ENCODE results near the gene FAM53C.

FAM53C gene

DNA sequence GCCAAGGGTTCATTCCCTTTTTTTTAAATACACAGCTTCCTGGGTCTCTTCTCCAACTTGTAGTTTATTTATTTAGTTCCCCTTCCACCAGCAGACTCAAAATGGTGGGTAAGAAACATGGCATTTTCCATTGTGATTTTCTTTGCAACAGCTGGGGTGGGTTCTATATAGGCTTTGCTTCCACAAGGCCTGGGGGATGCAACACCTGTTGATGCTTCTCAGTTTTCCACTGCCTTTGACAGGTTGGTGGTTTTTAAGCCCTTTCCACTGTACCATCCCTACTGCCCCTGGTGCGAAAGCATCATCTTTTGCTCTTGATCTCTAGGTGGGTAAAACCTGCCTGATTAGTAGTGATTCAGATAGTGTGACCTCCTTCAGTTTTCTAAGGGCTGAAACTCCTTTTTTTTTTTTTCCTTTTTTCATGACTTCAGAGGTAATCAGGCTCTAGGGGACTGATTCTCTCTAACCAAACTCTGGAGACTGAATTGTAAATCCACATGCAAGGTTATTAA is 22.9 kb downstream of the FAM53C start:
- TF ChIP-seq, protein P1, sequence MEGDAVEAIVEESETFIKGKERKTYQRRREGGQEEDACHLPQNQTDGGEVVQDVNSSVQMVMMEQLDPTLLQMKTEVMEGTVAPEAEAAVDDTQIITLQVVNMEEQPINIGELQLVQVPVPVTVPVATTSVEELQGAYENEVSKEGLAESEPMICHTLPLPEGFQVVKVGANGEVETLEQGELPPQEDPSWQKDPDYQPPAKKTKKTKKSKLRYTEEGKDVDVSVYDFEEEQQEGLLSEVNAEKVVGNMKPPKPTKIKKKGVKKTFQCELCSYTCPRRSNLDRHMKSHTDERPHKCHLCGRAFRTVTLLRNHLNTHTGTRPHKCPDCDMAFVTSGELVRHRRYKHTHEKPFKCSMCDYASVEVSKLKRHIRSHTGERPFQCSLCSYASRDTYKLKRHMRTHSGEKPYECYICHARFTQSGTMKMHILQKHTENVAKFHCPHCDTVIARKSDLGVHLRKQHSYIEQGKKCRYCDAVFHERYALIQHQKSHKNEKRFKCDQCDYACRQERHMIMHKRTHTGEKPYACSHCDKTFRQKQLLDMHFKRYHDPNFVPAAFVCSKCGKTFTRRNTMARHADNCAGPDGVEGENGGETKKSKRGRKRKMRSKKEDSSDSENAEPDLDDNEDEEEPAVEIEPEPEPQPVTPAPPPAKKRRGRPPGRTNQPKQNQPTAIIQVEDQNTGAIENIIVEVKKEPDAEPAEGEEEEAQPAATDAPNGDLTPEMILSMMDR (IDR thresholded peaks at IDR 0.05; ENCODE audit: extremely low read depth, missing control alignments), result no peak
- DNase-seq (ENCODE audit: low spot score), result no peak

DNA sequence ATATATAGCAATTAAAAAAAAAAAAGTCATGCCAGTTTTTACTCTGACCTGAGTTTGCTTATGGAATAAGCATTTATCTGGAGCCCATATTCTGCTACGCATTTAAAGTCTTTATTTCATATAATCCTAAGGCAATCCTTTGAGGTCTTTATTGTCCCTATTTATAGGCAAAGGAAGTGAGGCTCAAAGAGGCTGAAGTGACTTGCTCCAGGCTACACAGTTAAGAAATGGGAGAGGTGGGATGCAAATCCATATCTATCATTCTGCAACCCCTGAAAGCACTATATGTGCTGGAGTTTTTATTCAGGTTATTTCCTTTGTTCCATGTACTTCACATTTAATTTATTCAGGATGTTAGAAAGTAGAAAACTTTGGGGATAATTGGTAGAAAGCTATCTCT is 26.5 kb downstream of the FAM53C start:
- no peak for DNase-seq (ENCODE audit: low spot score)
- TF ChIP-seq, protein P1 (IDR thresholded peaks at IDR 0.05; ENCODE audit: extremely low read depth, missing control alignments), result no peak

- TF ChIP-seq, protein P1 (IDR thresholded peaks at IDR 0.05; ENCODE audit: extremely low read depth, missing control alignments), result no peak
- no peak for DNase-seq (ENCODE audit: low spot score)
These were observed 28.7 kb downstream of the FAM53C start for GRCh38 chr5:138366632-138367382.

DNA sequence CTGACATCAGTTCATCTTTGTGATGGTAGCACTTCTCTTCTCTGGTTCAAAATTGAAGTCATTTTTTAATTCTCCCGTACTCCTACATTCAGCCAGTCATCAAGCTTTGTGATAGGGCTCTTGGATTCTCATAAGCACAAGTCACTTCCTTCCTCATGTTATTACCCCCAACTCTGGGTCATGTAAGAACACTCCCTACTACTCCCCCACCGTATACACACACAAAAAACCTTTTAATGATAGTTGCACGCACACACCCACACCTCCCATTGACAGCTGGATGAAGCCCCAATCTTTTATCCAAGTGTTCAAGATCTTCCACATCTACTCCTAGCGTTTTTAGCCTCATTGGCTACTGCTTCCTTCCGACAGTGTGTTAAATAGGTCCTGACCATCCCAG is 31.2 kb downstream of the FAM53C start:
- DNase-seq (ENCODE audit: low spot score), result no peak
- TF ChIP-seq, protein P1 (IDR thresholded peaks at IDR 0.05; ENCODE audit: extremely low read depth, missing control alignments), result no peak

DNA sequence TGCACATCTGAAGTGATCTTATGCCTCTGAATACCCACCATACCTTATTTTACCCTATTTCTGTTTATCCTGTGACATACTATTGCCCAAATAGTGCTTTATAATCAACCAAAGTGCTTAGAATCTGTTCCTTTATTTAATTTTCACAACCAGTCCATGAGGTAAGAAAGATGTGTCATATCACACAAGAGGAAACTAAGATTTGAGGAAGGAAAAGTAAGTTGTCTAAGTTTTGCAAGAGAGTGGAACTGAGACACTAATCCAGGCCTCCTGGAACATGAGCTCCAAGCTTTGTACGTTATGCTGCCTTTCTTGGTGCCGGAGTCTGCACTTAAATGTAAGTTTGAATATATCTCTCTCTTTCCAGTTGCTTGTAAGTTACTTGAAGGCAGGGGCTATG is 31.6 kb downstream of the FAM53C start:
- TF ChIP-seq, protein P1 (IDR thresholded peaks at IDR 0.05; ENCODE audit: extremely low read depth, missing control alignments), result no peak
- DNase-seq (ENCODE audit: low spot score), result no peak

- DNase-seq (ENCODE audit: low spot score), result no peak
- TF ChIP-seq, protein P1 (IDR thresholded peaks at IDR 0.05; ENCODE audit: extremely low read depth, missing control alignments), result no peak
These were observed 32.5 kb downstream of the FAM53C start for GRCh38 chr5:138370537-138370936.

DNA sequence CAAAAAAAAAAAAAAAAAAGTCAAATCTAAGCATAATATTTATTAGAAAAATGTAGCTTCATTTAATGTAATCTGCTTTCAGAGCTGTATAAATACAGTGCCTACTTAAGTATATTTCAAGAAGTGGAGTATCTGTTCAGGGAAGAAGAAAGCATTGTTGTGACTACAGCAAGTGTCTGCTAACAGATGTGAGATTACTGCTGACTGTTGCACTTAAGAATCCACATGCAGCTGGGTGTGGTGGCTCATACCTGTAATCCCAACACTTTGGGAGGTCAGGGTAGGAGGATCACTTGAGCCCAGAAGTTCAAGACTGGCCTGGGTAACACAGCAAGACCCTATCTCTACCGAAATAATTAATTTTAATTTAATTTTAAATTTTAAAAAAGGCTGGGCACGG is 33.4 kb downstream of the FAM53C start:
- DNase-seq (ENCODE audit: low spot score), result no peak
- TF ChIP-seq, protein P1 (IDR thresholded peaks at IDR 0.05; ENCODE audit: extremely low read depth, missing control alignments), result no peak

Data from GM20000 (cell line).